GM23248 (cell line): Measurements from ENCODE around the gene CHST11. TPM values are rescaled to one million over a fixed set of nuclear protein-coding genes. Genes with fewer than 3 reads are reported as not detected.

ENCODE experiments used
- DNase-seq: peaks from one replicate; pipeline ENCODE4 v3.0.0-alpha.2; 2015
- H2AFZ ChIP-seq: fragments of 200-600 bp; sonication (generic); 2 replicates; pipeline ENCODE4 v1.6.1; 2016; ENCODE audit warnings: antibody characterized with exemption
- H3F3A ChIP-seq: fragments of 200-600 bp; sonication (generic); 2 replicates; pipeline ENCODE4 v1.6.1; 2016; ENCODE audit warnings: mild to moderate bottlenecking, antibody characterized with exemption, mixed run types; ENCODE audit not compliant: insufficient read depth
- H3K27ac ChIP-seq: fragments of 200-600 bp; sonication (generic); 2 replicates; pipeline ENCODE4 v1.5.1; 2016; ENCODE audit warnings: mild to moderate bottlenecking
- H3K27me3 ChIP-seq: fragments of 200-600 bp; sonication (generic); replicated peaks from 2 replicates; pipeline ENCODE4 v1.6.1; 2016; ENCODE audit warnings: mild to moderate bottlenecking; ENCODE audit not compliant: insufficient read depth
- H3K36me3 ChIP-seq: fragments of 200-600 bp; sonication (generic); 2 replicates; pipeline ENCODE4 v1.6.1; 2016; ENCODE audit warnings: low read depth, mild to moderate bottlenecking
- H3K4me1 ChIP-seq: fragments of 200-600 bp; sonication (generic); 2 replicates; pipeline ENCODE4 v1.6.1; 2016; ENCODE audit warnings: mild to moderate bottlenecking; ENCODE audit not compliant: insufficient read depth
- H3K4me2 ChIP-seq: fragments of 200-600 bp; sonication (generic); one replicate; pipeline ENCODE4 v1.6.1; 2016; ENCODE audit warnings: mild to moderate bottlenecking; ENCODE audit not compliant: unreplicated experiment
- H3K4me3 ChIP-seq: fragments of 200-600 bp; sonication (generic); 2 replicates; pipeline ENCODE4 v1.5.1; 2016; ENCODE audit warnings: mild to moderate bottlenecking
- H3K79me2 ChIP-seq: fragments of 200-600 bp; sonication (generic); 2 replicates; pipeline ENCODE4 v1.6.1; 2016; ENCODE audit warnings: mild to moderate bottlenecking; ENCODE audit not compliant: insufficient read depth
- H3K9ac ChIP-seq: fragments of 200-600 bp; sonication (generic); 2 replicates; pipeline ENCODE4 v1.6.1; 2016; ENCODE audit warnings: mild to moderate bottlenecking
- H3K9me2 ChIP-seq: fragments of 200-600 bp; sonication (generic); 2 replicates; pipeline ENCODE4 v1.6.1; 2016; ENCODE audit warnings: mixed run types, mild to moderate bottlenecking, moderate library complexity; ENCODE audit not compliant: insufficient read depth
- H3K9me3 ChIP-seq: fragments of 200-600 bp; sonication (generic); one replicate; pipeline ENCODE4 v1.6.1; 2017; ENCODE audit warnings: low read depth
- H4K20me1 ChIP-seq: fragments of 200-600 bp; sonication (generic); 2 replicates; pipeline ENCODE4 v1.6.0; 2016; ENCODE audit not compliant: insufficient read depth
- EZH2 ChIP-seq: fragments of 200-600 bp; sonication (generic); IDR thresholded peaks from 2 replicates; pipeline ENCODE4 v1.6.1; 2018; ENCODE audit warnings: antibody characterized with exemption, mild to moderate bottlenecking; ENCODE audit not compliant: insufficient read depth, poor library complexity, severe bottlenecking
- EZH2phosphoT487 ChIP-seq: fragments of 200-600 bp; sonication (generic); IDR thresholded peaks from 2 replicates; pipeline ENCODE4 v1.6.1; 2018; ENCODE audit warnings: antibody characterized with exemption, moderate library complexity, mild to moderate bottlenecking, low read depth; ENCODE audit not compliant: insufficient read depth
- WGBS, 2 experiments: methylation state at CpG; one replicate each; pipeline ENCODE4 v1.1.6; 2015 to 2017; ENCODE audit warnings: low lambda C conversion rate in 2 of 2, low coverage in 1 of 2; ENCODE audit errors: missing lambda C conversion rate in 2 of 2; 5-methylcytosine and 5-hydroxymethylcytosine counted together
- in situ Hi-C: fragments of 300-500 bp; cut with MboI; formaldehyde crosslinking; loops from 2 replicates; pipeline ENCODE4 v1.15.0; 2020
- polyA plus RNA-seq: library from polyadenylated mRNA; unstranded; fragments of >200 nt; fragmentation: Nextera tagmentation; extraction: Ambion mirVana; gene quantifications from 2 replicates; pipeline ENCODE4 v1.2.1, GENCODE V29; 2016
- total RNA-seq: library from RNA; depleted of rRNA; stranded (reverse); fragments of >200 nt; shearing (Covaris generic); gene quantifications from 2 replicates; pipeline ENCODE4 v1.2.3, GENCODE V29; 2014

Gene CHST11
- total and polyA plus RNA-seq, 2 experiments from 2014 or later = 3.7 to 5.4 TPM

DNA sequence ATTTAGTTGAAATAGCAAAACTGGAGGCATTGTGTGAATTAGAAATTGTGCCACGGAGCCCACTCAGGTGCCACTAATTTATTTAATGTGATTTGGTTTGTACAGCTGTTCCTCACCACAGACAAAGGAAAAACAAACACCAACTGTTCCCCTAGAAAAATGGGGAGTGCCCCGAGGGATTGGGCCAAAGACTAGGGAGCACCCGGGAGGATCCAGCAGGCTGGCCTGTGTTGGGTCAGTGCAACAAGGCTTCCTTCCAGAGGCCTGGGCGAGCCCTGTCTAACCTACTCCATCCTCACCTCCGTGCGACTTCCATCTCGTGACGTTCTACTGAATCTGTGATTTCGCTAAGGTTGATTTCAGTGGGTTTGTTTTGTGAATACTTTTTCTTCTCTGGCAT is 206.2 kb downstream of the CHST11 start:
- Histone ChIP-seq H3K27me3 (no peaks in the 10 kb centered on the region), H3F3A (no peaks in the 10 kb centered on the region), H4K20me1 (no peaks in the 10 kb centered on the region), H3K27ac (no peak overlapping the region), H2AFZ (no peak overlapping the region), H3K4me3 (no peak overlapping the region), H3K4me1 (no peaks in the 10 kb centered on the region), H3K9ac (no peak overlapping the region), H3K9me2 (no peaks in the 10 kb centered on the region), H3K9me3 (no peaks in the 10 kb centered on the region), H3K36me3 (no peaks in the 10 kb centered on the region), H3K4me2 (no peak overlapping the region), H3K79me2 (peaks cover 5% of the 10 kb centered on the region; the same call in 1 of the 2 replicates)
- no peak for DNase-seq
- WGBS, 2 experiments = 95 to 98% methylated on average over 9 of the region's 9 CpGs
- in situ Hi-C loops = no loop called here
- TF ChIP-seq EZH2 (no peak), EZH2phosphoT487 (no peak)

DNA sequence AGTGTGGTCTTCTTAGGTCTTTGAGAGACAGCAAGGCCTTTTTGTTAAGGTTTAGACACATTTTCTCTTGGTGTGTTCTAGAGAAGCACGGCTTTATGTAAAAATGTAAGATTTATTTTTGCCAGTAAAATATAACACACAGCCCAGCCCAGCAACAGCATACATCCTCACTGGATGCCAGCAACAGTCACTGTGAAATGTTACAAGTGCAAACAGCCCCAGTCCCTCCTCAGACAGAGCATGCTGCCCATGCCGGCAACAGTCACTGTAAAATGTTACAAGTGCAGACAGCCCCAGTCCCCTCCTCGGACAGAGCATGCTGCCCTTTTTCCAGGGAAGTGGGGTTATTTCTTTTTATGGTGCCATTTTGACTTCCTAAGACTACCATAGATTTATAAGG is 207.6 kb downstream of the CHST11 start:
- Histone ChIP-seq H3K9me3 (no peaks in the 10 kb centered on the region), H3K27ac (no peak overlapping the region)
- DNase-seq = no peak

DNA sequence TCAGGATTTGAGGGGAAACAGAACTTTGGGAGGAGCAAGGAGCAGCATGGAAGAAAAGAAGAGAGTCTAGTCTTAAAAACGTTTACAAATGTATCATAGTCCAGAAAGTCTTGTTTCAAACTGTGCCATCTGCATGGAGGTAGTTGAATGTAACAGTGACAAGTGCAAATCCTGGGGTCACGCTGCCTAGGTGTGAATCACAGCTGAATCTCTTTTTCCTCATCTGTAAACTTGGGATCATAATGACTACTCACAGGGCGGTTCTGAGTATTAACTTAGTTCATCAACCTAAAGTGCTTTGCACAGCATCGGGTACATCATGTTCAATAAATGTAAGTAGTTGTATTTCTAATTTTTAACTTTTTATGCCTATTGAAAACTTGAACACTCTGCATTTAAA is 208.5 kb downstream of the CHST11 start:
- Histone ChIP-seq H2AFZ (no peak overlapping the region), H3K4me1 (no peaks in the 10 kb centered on the region)
- WGBS, 2 experiments = 87 to 93% methylated on average over 4 of the region's 4 CpGs

More for the DNA sequence above, 207.6 kb downstream of the CHST11 start:
- WGBS, 2 experiments = 76% methylated on average over 3 of the region's 3 CpGs
- H3K36me3 ChIP-seq = no peaks in the 10 kb centered on the region
- no peaks in the 10 kb centered on the region for H3K27me3 ChIP-seq
- peaks cover under 1% of the 10 kb centered on the region; the same call in 1 of the 2 replicates for H3K79me2 ChIP-seq
- TF ChIP-seq EZH2 (no peak), EZH2phosphoT487 (no peak)
- no peaks in the 10 kb centered on the region for H3F3A ChIP-seq
- in situ Hi-C loops = no loop called here
- H3K4me2 ChIP-seq = no peak overlapping the region
- H4K20me1 ChIP-seq = no peaks in the 10 kb centered on the region
- H2AFZ ChIP-seq = no peak overlapping the region
- no peaks in the 10 kb centered on the region for H3K9me2 ChIP-seq
- no peaks in the 10 kb centered on the region for H3K4me1 ChIP-seq
- no peak overlapping the region for H3K9ac ChIP-seq
- no peak overlapping the region for H3K4me3 ChIP-seq

DNA sequence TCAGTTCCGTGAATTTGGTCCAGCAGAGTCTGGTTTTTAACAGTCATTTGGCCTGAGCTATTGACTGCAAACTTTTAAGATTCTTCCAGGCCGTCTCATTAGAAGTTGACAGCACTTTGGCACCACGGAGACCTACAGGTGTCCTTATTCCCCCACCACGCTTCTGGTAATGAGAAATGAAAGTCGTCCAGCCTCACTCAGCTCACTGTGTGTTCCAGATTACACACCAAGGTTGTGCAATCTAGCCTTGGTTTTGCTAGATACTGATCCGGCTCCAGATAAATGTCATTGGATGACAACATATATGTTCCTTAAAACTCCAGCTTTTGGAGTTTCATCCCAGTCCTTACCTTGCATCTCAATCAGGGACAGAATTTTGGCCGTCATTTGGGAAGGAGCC is 210.4 kb downstream of the CHST11 start:
- in situ Hi-C loops = no loop called here
- peak; percentile 73 for DNase-seq
- Histone ChIP-seq H3K9me3 (no peaks in the 10 kb centered on the region), H3K9me2 (no peaks in the 10 kb centered on the region), H3K9ac (no peak overlapping the region), H3K4me1 (peaks cover 13% of the 10 kb centered on the region), H3K4me2 (no peak overlapping the region), H3K79me2 (no peaks in the 10 kb centered on the region), H3K27me3 (no peaks in the 10 kb centered on the region), H3K4me3 (no peak overlapping the region), H3F3A (peaks cover 11% of the 10 kb centered on the region), H3K36me3 (no peaks in the 10 kb centered on the region), H4K20me1 (no peaks in the 10 kb centered on the region), H2AFZ (no peak overlapping the region), H3K27ac (no peak overlapping the region)
- 45 to 49% methylated on average over 7 of the region's 7 CpGs for WGBS, 2 experiments
- no peak for TF ChIP-seq EZH2
- no peak for TF ChIP-seq EZH2phosphoT487

More for the DNA sequence above, 208.5 kb downstream of the CHST11 start:
- in situ Hi-C loops = no loop called here
- no peaks in the 10 kb centered on the region for H3K36me3 ChIP-seq
- H3K4me2 ChIP-seq = no peak overlapping the region
- no peaks in the 10 kb centered on the region for H3K79me2 ChIP-seq
- DNase-seq = no peak
- no peak overlapping the region for H3K9ac ChIP-seq
- TF ChIP-seq EZH2 (no peak), EZH2phosphoT487 (no peak)
- H4K20me1 ChIP-seq = no peaks in the 10 kb centered on the region
- H3K9me3 ChIP-seq = no peaks in the 10 kb centered on the region
- no peaks in the 10 kb centered on the region for H3F3A ChIP-seq
- H3K9me2 ChIP-seq = no peaks in the 10 kb centered on the region
- H3K27ac ChIP-seq = no peak overlapping the region
- no peak overlapping the region for H3K4me3 ChIP-seq
- no peaks in the 10 kb centered on the region for H3K27me3 ChIP-seq

DNA sequence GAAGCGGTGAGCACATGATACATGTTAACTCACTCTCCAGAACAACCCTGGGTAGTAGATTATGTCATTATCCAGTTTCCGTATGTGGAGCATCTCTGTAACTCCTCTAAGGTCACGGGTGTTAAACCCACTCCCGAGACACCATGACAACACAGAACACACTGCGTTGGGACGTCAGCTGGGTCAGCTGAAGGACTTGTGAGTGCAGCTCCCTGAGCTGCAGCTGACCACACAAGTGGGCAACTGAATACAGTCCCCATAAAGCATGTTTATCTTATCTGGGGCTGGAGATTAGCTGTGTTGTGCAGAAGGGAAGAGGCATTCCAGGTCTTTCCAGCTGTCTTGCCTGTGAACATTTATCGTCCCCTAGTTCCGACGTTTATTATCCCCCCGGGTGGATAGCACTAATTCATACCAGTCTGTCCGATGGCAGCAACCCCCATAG is 211.5 kb downstream of the CHST11 start:
- DNase-seq = no peak
- in situ Hi-C loops = no loop called here
- no peak overlapping the region for H3K27ac ChIP-seq
- peaks cover 23% of the 10 kb centered on the region for H3F3A ChIP-seq
- H3K27me3 ChIP-seq = no peaks in the 10 kb centered on the region
- H3K4me3 ChIP-seq = no peak overlapping the region
- no peaks in the 10 kb centered on the region for H3K36me3 ChIP-seq
- no peaks in the 10 kb centered on the region for H3K9me2 ChIP-seq
- no peak overlapping the region for H3K4me2 ChIP-seq
- peaks cover 25% of the 10 kb centered on the region for H3K4me1 ChIP-seq
- H4K20me1 ChIP-seq = no peaks in the 10 kb centered on the region
- H3K9me3 ChIP-seq = no peaks in the 10 kb centered on the region
- no peaks in the 10 kb centered on the region for H3K79me2 ChIP-seq
- TF ChIP-seq EZH2phosphoT487 (no peak), EZH2 (no peak)
- WGBS, 2 experiments = 47 to 54% methylated on average over 11 of the region's 11 CpGs
- H2AFZ ChIP-seq = no peak overlapping the region
- no peak overlapping the region for H3K9ac ChIP-seq
